IMR-90 (cell line): ENCODE measurements around the gene ERMARD. TPM values are rescaled to one million over a fixed set of nuclear protein-coding genes. Genes with fewer than 3 reads are reported as not detected.

Source experiments
- ATAC-seq: fragments of 200-7000 bp; cut with Tn5 transposase; 2 replicates; pipeline ENCODE4 v1.9.1; 2020; ENCODE audit warnings: low read depth, mild to moderate bottlenecking, moderate library complexity
- BruUV-seq: library from RNA; stranded (reverse); fragments of 400-500 nt; replicated peaks from 2 replicates; lab custom pipeline; 2021; lab: Mats Ljungman, UMichigan
- CTCF ChIA-PET: fragments of 300-600 bp; formaldehyde crosslinking; extraction: SDS; loops from one replicate; lab custom pipeline; 2021; ENCODE audit warnings: antibody characterized with exemption; lab: Yijun Ruan, JAX
- POLR2A ChIA-PET: fragments of 300-600 bp; sonication (Branson Sonifier 250); formaldehyde crosslinking; loops from one replicate; lab custom pipeline; 2022; ENCODE audit warnings: antibody characterized with exemption; ENCODE audit not compliant: unreplicated experiment; lab: Charles Lee
- DNase-seq: peaks from one replicate; pipeline ENCODE4 v3.0.0; 2013
- H2AFZ ChIP-seq: replicated peaks from 2 replicates; pipeline ENCODE3; 2013; ENCODE audit warnings: low read length, mild to moderate bottlenecking; ENCODE audit not compliant: poor library complexity
- H2AK5ac ChIP-seq: 2 replicates; pipeline ENCODE4 v1.6.1; 2013; ENCODE audit warnings: low read depth, low read length, inconsistent platforms
- H2AK9ac ChIP-seq: replicated peaks from 2 replicates; pipeline ENCODE3; 2013; ENCODE audit warnings: mild to moderate bottlenecking, low read depth, low read length, moderate library complexity; ENCODE audit not compliant: poor library complexity
- H2BK120ac ChIP-seq: 2 replicates; pipeline ENCODE4 v1.6.1; 2013; ENCODE audit warnings: low read depth, low read length, inconsistent platforms
- H2BK15ac ChIP-seq: 3 replicates; pipeline ENCODE4 v1.6.1; 2013; ENCODE audit warnings: low read depth, low read length, inconsistent platforms
- H2BK20ac ChIP-seq: 2 replicates; pipeline ENCODE4 v1.6.1; 2013; ENCODE audit warnings: low read depth, mild to moderate bottlenecking, inconsistent platforms, low read length, moderate library complexity
- H2BK5ac ChIP-seq: 2 replicates; pipeline ENCODE4 v1.6.1; 2013; ENCODE audit warnings: mild to moderate bottlenecking, low read depth, low read length, inconsistent platforms; ENCODE audit not compliant: poor library complexity, severe bottlenecking
- H3K14ac ChIP-seq: replicated peaks from 2 replicates; pipeline ENCODE4 v1.6.1; 2013; ENCODE audit warnings: low read depth, low read length, inconsistent platforms
- H3K18ac ChIP-seq: 2 replicates; pipeline ENCODE4 v1.6.1; 2013; ENCODE audit warnings: low read depth, low read length, control low read depth
- H3K23ac ChIP-seq: 2 replicates; pipeline ENCODE4 v1.6.1; 2013; ENCODE audit warnings: low read depth, low read length, inconsistent platforms
- H3K27ac ChIP-seq: 2 replicates; pipeline ENCODE4 v1.5.1; 2013; ENCODE audit warnings: mild to moderate bottlenecking, control low read depth, low read length; ENCODE audit not compliant: insufficient read depth
- H3K27me3 ChIP-seq: 2 replicates; pipeline ENCODE4 v1.6.1; 2013; ENCODE audit warnings: low read length; ENCODE audit not compliant: control insufficient read depth, insufficient read depth
- H3K36me3 ChIP-seq: 2 replicates; pipeline ENCODE4 v1.6.1; 2013; ENCODE audit warnings: low read length, mixed read lengths; ENCODE audit not compliant: control insufficient read depth, insufficient read depth
- H3K4ac ChIP-seq: 2 replicates; pipeline ENCODE4 v1.6.1; 2013; ENCODE audit warnings: low read depth, low read length, inconsistent platforms
- H3K4me1 ChIP-seq: 2 replicates; pipeline ENCODE4 v1.6.1; 2013; ENCODE audit warnings: low read length, mixed read lengths; ENCODE audit not compliant: control insufficient read depth, insufficient read depth
- H3K4me2 ChIP-seq: 2 replicates; pipeline ENCODE4 v1.6.1; 2013; ENCODE audit warnings: low read depth, mild to moderate bottlenecking, control low read depth, low read length, moderate library complexity
- H3K4me3 ChIP-seq: 2 replicates; pipeline ENCODE4 v1.5.1; 2013; ENCODE audit warnings: low read depth, mild to moderate bottlenecking, control low read depth, low read length, moderate library complexity; ENCODE audit not compliant: insufficient read depth
- H3K56ac ChIP-seq: 2 replicates; pipeline ENCODE4 v1.6.1; 2013; ENCODE audit warnings: low read length, inconsistent platforms; ENCODE audit not compliant: insufficient read depth; ENCODE audit errors: extremely low read depth
- H3K79me1 ChIP-seq, 2 experiments: 2 replicates each; pipeline ENCODE4 v1.6.1; 2013; ENCODE audit warnings: low read length in 2 of 2, inconsistent platforms in 1 of 2, low read depth in 1 of 2
- H3K9ac ChIP-seq: 2 replicates; pipeline ENCODE4 v1.6.1; 2013; ENCODE audit warnings: low read depth, low read length, control low read depth
- H3K9me1 ChIP-seq: 2 replicates; pipeline ENCODE4 v1.6.1; 2013; ENCODE audit warnings: low read length, inconsistent platforms; ENCODE audit not compliant: insufficient read depth
- H3K9me3 ChIP-seq: 2 replicates; pipeline ENCODE4 v1.6.1; 2013; ENCODE audit warnings: low read length; ENCODE audit not compliant: control insufficient read depth, insufficient read depth
- H4K20me1 ChIP-seq: 2 replicates; pipeline ENCODE4 v1.6.1; 2013; ENCODE audit warnings: low read length, inconsistent platforms; ENCODE audit not compliant: insufficient read depth
- H4K5ac ChIP-seq: 2 replicates; pipeline ENCODE4 v1.6.1; 2013; ENCODE audit warnings: mild to moderate bottlenecking, low read depth, low read length, control low read depth
- H4K8ac ChIP-seq, 2 experiments: 2 replicates each; pipeline ENCODE4 v1.6.1; 2013; ENCODE audit warnings: low read depth in 2 of 2, low read length in 2 of 2, control low read depth in 1 of 2, inconsistent platforms in 1 of 2
- H4K91ac ChIP-seq: 2 replicates; pipeline ENCODE4 v1.6.1; 2013; ENCODE audit warnings: low read depth, low read length, inconsistent platforms; ENCODE audit not compliant: insufficient read depth
- BHLHE40 ChIP-seq: fragments of 150-350 bp; IDR thresholded peaks from 2 replicates; pipeline ENCODE4 v1.6.1; 2016; ENCODE audit warnings: mild to moderate bottlenecking, low read depth, low read length
- CEBPB ChIP-seq: IDR thresholded peaks from 2 replicates; pipeline ENCODE4 v1.6.1; 2012; ENCODE audit warnings: low read depth, low read length, improper control_type of control experiment
- CHD1 ChIP-seq: IDR thresholded peaks from 2 replicates; pipeline ENCODE4 v1.6.1; 2012; ENCODE audit warnings: low read depth, low read length, improper control_type of control experiment
- FOS ChIP-seq: fragments of 150-350 bp; IDR thresholded peaks from 2 replicates; pipeline ENCODE4 v1.6.1; 2016; ENCODE audit warnings: low read depth, low read length
- MAFK ChIP-seq: IDR thresholded peaks from 2 replicates; pipeline ENCODE4 v1.6.1; 2012; ENCODE audit warnings: low read depth, low read length, improper control_type of control experiment
- NFE2L2 ChIP-seq: fragments of 150-350 bp; IDR thresholded peaks from 2 replicates; pipeline ENCODE4 v1.6.1; 2016; ENCODE audit warnings: low read depth, mild to moderate bottlenecking, low read length
- POLR2A ChIP-seq: IDR thresholded peaks from 2 replicates; pipeline ENCODE4 v1.6.1; 2012; ENCODE audit warnings: mild to moderate bottlenecking, low read depth, low read length
- RAD21 ChIP-seq: IDR thresholded peaks from 2 replicates; pipeline ENCODE4 v1.6.1; 2012; ENCODE audit warnings: low read length, improper control_type of control experiment
- RFX5 ChIP-seq: IDR thresholded peaks from 2 replicates; pipeline ENCODE4 v1.8.0; 2012; ENCODE audit warnings: low read depth, mild to moderate bottlenecking, low read length, moderate library complexity
- SMC3 ChIP-seq: fragments of 150-350 bp; IDR thresholded peaks from 2 replicates; pipeline ENCODE4 v1.6.1; 2016; ENCODE audit warnings: low read depth, mild to moderate bottlenecking, antibody characterized with exemption, low read length, moderate library complexity
- dilution Hi-C: fragments of 300-500 bp; cut with HindIII; formaldehyde crosslinking; loops from one replicate; pipeline ENCODE4 v1.14.3; 2018; ENCODE audit warnings: low sequenced_read_pairs; ENCODE audit not compliant: unreplicated experiment
- in situ Hi-C: fragments of 300-500 bp; cut with MboI; formaldehyde crosslinking; loops from 3 replicates; pipeline ENCODE4 v1.14.3; 2019; ENCODE audit warnings: low sequenced_read_pairs, inconsistent platforms, mixed read lengths
- intact Hi-C: fragments of 100-400 bp; cut with micrococcal nuclease; formaldehyde crosslinking; loops from 2 replicates; pipeline ENCODE4 v1.10.0; 2022
- polyA plus RNA-seq, 3 experiments: library from polyadenylated mRNA; depleted of rRNA; stranded (reverse); fragments of >200 nt; gene quantifications; 2 replicates each; pipeline ENCODE4 v1.2.3, GENCODE V29; 2012; ENCODE audit warnings: low replicate concordance in 1 of 3
- total RNA-seq: library from RNA; depleted of rRNA; stranded (reverse); fragments of >200 nt; gene quantifications from 2 replicates; pipeline ENCODE4 v1.2.3, GENCODE V29; 2012
- TF ChIP-seq, protein P1 (sequence below): fragments of 150-350 bp; IDR thresholded peaks from 2 replicates; pipeline ENCODE4 v1.6.1; 2016; ENCODE audit warnings: low read depth, mild to moderate bottlenecking, low read length, moderate library complexity, borderline replicate concordance
- TF ChIP-seq, protein P2 (sequence below): fragments of 150-350 bp; IDR thresholded peaks from 2 replicates; pipeline ENCODE4 v1.6.1; 2017; ENCODE audit warnings: mild to moderate bottlenecking, antibody characterized with exemption, low read length, low read depth

Gene ERMARD
- total and polyA plus RNA-seq, 2 of the 4 experiments (the other 2 are of a cell fraction): 15.1 to 25.4 TPM

DNA sequence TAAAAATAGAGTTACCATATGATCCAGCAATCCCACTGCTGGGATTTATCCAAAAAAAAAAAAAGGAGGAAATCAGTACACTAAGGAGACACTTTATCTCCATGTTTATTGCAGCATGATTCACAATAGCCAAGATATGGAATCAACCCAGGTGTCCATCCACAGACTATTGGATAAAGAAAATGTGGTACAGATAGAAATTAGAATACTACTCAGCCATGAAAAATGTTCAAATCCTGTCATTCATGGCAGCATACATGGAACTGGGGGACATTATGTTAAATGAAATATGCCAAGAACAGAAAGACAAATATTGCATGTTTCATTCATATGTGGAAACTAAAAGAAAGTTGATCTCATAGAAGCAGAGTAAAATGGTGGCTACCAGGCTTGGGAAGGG is 75.3 kb downstream of the ERMARD start:
- H3K9ac ChIP-seq: no peak overlapping the region
- H2BK20ac ChIP-seq: no peak overlapping the region
- ChIA-PET CTCF (no interaction called here), POLR2A (no interaction called here)
- no peaks in the 10 kb centered on the region for H3K4me1 ChIP-seq
- H3K79me1 ChIP-seq: no peaks in the 10 kb centered on the region
- H3K4me2 ChIP-seq: no peak overlapping the region
- H2BK120ac ChIP-seq: no peak overlapping the region
- no peak overlapping the region for H3K56ac ChIP-seq
- H3K4me3 ChIP-seq: no peak overlapping the region
- H4K8ac ChIP-seq: no peak overlapping the region
- H2BK15ac ChIP-seq: no peak overlapping the region
- H3K14ac ChIP-seq: no peak overlapping the region
- no peak overlapping the region for H2AFZ ChIP-seq
- BruUV-seq: no TSS peak
- TF ChIP-seq RAD21: no peak
- TF ChIP-seq FOS: no peak
- TF ChIP-seq RFX5: no peak
- TF ChIP-seq SMC3: no peak
- TF ChIP-seq BHLHE40: no peak
- no peak for TF ChIP-seq POLR2A
- TF ChIP-seq, protein P1, sequence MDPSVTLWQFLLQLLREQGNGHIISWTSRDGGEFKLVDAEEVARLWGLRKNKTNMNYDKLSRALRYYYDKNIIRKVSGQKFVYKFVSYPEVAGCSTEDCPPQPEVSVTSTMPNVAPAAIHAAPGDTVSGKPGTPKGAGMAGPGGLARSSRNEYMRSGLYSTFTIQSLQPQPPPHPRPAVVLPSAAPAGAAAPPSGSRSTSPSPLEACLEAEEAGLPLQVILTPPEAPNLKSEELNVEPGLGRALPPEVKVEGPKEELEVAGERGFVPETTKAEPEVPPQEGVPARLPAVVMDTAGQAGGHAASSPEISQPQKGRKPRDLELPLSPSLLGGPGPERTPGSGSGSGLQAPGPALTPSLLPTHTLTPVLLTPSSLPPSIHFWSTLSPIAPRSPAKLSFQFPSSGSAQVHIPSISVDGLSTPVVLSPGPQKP: no peak
- TF ChIP-seq, protein P2, sequence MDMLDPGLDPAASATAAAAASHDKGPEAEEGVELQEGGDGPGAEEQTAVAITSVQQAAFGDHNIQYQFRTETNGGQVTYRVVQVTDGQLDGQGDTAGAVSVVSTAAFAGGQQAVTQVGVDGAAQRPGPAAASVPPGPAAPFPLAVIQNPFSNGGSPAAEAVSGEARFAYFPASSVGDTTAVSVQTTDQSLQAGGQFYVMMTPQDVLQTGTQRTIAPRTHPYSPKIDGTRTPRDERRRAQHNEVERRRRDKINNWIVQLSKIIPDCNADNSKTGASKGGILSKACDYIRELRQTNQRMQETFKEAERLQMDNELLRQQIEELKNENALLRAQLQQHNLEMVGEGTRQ: no peak
- no peak for TF ChIP-seq CEBPB
- no peak for TF ChIP-seq NFE2L2
- no peak for TF ChIP-seq CHD1
- TF ChIP-seq MAFK: no peak
- H4K5ac ChIP-seq: no peak overlapping the region
- H3K27ac ChIP-seq: no peak overlapping the region
- H3K9me3 ChIP-seq: no peaks in the 10 kb centered on the region; the same call in 1 of the 2 replicates
- no peak overlapping the region for H2AK5ac ChIP-seq
- H4K91ac ChIP-seq: no peak overlapping the region
- H4K20me1 ChIP-seq: no peaks in the 10 kb centered on the region
- H3K9me1 ChIP-seq: no peaks in the 10 kb centered on the region
- no peak overlapping the region for H3K23ac ChIP-seq
- H3K4ac ChIP-seq: no peak overlapping the region
- peaks cover 4% of the 10 kb centered on the region; the same call in 1 of the 2 replicates for H3K27me3 ChIP-seq
- DNase-seq (no peak), ATAC-seq (no peak)
- H2BK5ac ChIP-seq: no peak overlapping the region
- dilution Hi-C loops: no loop called here
- no peak overlapping the region for H3K18ac ChIP-seq
- no peak overlapping the region for H2AK9ac ChIP-seq
- in situ Hi-C loops: no loop called here
- intact Hi-C loops: no loop called here
- no peaks in the 10 kb centered on the region for H3K36me3 ChIP-seq
